ENCODE results near the gene CUZD1. TPM values are rescaled to one million over a fixed set of nuclear protein-coding genes. Genes with fewer than 3 reads are reported as not detected.

The CUZD1 gene
- total and polyA plus RNA-seq, 2 of the 13 experiments (the other 11 are each of a cell fraction or from before 2014, with no cell fraction given) = 0.22 to 0.29 TPM

- no peak for TF ChIP-seq ZNF576 (CRISPR knock-in tag; IDR thresholded peaks at IDR 0.05)
- TF ChIP-seq ZNF788 (CRISPR knock-in tag; IDR thresholded peaks at IDR 0.05; ENCODE audit: borderline replicate concordance) = 0 out of 2 replicates have a peak, but pooled peaks have one; percentile 1
- 0 out of 2 replicates have a peak, but pooled peaks have one; percentile 20 for TF ChIP-seq SP4 (CRISPR knock-in tag; IDR thresholded peaks at IDR 0.05)
- 0 out of 2 replicates have a peak, but pooled peaks have one; percentile 6 for TF ChIP-seq ZNF841 (CRISPR knock-in tag; IDR thresholded peaks at IDR 0.05; ENCODE audit: borderline replicate concordance)
Observed at GRCh38 chr10:122878799-122879338, 33.2 kb upstream of the CUZD1 start (continued).

GRCh38 chr10:122877264-122877663 is 31.6 kb upstream of the CUZD1 start:
- no TSS peak for BruUV-seq (replicated peaks)
- 50% methylated on average over 1 of the region's 1 CpG for WGBS (ENCODE audit: low lambda C conversion rate)
- Histone ChIP-seq H2AFZ (ENCODE audit: low read length) (no peak overlapping the region), H3K9ac (ENCODE audit: insufficient read depth, low read depth, low read length) (no peak overlapping the region), H3K36me3 (replicated peaks in 1 of 2; ENCODE audit: control insufficient read depth in 1 of 2, insufficient read depth in 2 of 2, low read length in 2 of 2) (no peaks in the 10 kb centered on the region), H3K27me3 (ENCODE audit: control insufficient read depth in 1 of 2, insufficient read depth in 2 of 2, low read length in 2 of 2) (no peaks in the 10 kb centered on the region; a peak in 2 of 5 replicates), H3K79me2 (ENCODE audit: insufficient read depth, low read length) (peaks cover 11% of the 10 kb centered on the region), H3K4me1 (ENCODE audit: insufficient read depth, low read length) (peaks cover 30% of the 10 kb centered on the region), H4K20me1 (ENCODE audit: insufficient read depth, low read length) (no peaks in the 10 kb centered on the region), H3K27ac (ENCODE audit: extremely low read length, insufficient read depth, low read length) (no peak overlapping the region), H3K4me3 (replicated peaks in 1 of 3; ENCODE audit: insufficient read depth in 1 of 3, low read depth in 2 of 3, low read length in 3 of 3) (no peak overlapping the region), H3K4me2 (ENCODE audit: low read depth, low read length) (0 out of 2 replicates have a peak overlapping the region, but pooled peaks have one; percentile 26), H3K9me3 (ENCODE audit: low read length) (no peaks in the 10 kb centered on the region)
- intact Hi-C loops (cut with micrococcal nuclease; ENCODE audit: unreplicated experiment) (no loop called here), in situ Hi-C loops (cut with HindIII; ENCODE audit: extremely low pct_ligation_motif_present, low pct_unique_long_range_greater_than_20kb) (no loop called here)
- ATAC-seq (no peak), DNase-seq (ENCODE audit: low spot score) (no peak), FAIRE-seq (no peak)
- ChIA-PET POLR2A (no interaction called here), CTCF (ENCODE audit: low intra/inter-chr PET ratio, low total read pairs) (no interaction called here)
- no peak for TF ChIP-seq RFXANK (CRISPR knock-in tag; IDR thresholded peaks at IDR 0.05)
- TF ChIP-seq HOMEZ (CRISPR knock-in tag; IDR thresholded peaks at IDR 0.05; ENCODE audit: low read depth) = no peak
- TF ChIP-seq PATZ1 (CRISPR knock-in tag; IDR thresholded peaks at IDR 0.05) = no peak
- no peak for TF ChIP-seq TAF15 (IDR thresholded peaks at IDR 0.05; ENCODE audit: low read depth, low read length, poor library complexity, severe bottlenecking)
- no peak for TF ChIP-seq ARID4A (CRISPR knock-in tag; IDR thresholded peaks at IDR 0.05; ENCODE audit: borderline replicate concordance)
- TF ChIP-seq MED1 (CRISPR knock-in tag; IDR thresholded peaks at IDR 0.05) = no peak
- no peak for TF ChIP-seq ATAD3A (CRISPR knock-in tag; IDR thresholded peaks at IDR 0.05)
- TF ChIP-seq SMAD3 (CRISPR knock-in tag; IDR thresholded peaks at IDR 0.05) = no peak
- TF ChIP-seq NFYB (CRISPR knock-in tag; IDR thresholded peaks at IDR 0.05) = no peak
